ENCODE data around the gene ZNF469.

DNA sequence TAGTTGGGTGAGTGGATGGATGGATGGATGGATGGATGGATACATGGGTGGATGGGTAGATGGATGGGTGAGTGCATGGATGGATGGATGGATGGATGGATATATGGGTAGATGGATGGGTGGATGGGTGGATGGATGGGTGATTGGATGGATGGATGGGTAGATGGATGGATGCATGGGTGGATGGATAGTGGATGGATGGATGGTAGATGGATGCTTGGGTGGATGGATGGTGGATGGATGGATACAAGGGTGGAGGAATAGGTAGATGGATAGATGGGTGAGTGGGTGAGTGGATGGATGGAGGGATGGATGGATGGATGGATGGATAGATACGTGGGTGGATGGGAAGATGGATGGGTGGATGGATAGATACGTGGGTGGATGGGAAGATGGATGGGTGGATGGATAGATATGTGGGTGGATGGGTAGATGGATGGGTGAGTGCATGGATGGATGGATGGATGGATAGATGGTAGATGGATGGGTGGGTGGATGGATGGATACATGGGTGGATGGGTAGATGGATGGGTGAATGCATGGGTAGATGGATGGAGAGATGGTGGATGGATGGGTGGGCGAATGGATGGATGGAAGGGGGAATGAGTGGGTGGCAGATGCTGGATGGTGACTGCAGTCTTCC, 19.0 kb downstream of the ZNF469 start:
- TF ChIP-seq, protein P1, sequence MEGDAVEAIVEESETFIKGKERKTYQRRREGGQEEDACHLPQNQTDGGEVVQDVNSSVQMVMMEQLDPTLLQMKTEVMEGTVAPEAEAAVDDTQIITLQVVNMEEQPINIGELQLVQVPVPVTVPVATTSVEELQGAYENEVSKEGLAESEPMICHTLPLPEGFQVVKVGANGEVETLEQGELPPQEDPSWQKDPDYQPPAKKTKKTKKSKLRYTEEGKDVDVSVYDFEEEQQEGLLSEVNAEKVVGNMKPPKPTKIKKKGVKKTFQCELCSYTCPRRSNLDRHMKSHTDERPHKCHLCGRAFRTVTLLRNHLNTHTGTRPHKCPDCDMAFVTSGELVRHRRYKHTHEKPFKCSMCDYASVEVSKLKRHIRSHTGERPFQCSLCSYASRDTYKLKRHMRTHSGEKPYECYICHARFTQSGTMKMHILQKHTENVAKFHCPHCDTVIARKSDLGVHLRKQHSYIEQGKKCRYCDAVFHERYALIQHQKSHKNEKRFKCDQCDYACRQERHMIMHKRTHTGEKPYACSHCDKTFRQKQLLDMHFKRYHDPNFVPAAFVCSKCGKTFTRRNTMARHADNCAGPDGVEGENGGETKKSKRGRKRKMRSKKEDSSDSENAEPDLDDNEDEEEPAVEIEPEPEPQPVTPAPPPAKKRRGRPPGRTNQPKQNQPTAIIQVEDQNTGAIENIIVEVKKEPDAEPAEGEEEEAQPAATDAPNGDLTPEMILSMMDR (IDR thresholded peaks at IDR 0.05): no peak
- no peak for TF ChIP-seq POLR2AphosphoS5 (IDR thresholded peaks at IDR 0.05)

All from transverse colon (tissue), 4 donors.